ENCODE results near the gene ANKHD1. TPM values are rescaled to one million over a fixed set of nuclear protein-coding genes. Genes with fewer than 3 reads are reported as not detected.

Gene ANKHD1
- total and polyA plus RNA-seq, 4 donors = 33.2 to 116 (median 60.1) TPM

GRCh38 chr5:140362875-140363630, 38.6 kb upstream of the ANKHD1 start:
- Histone ChIP-seq H3K4me1 (ENCODE audit: control insufficient read depth in 4 of 4, insufficient read depth in 4 of 4, low read length in 3 of 4) (peaks cover 2 to 9% (median 4%) of the 10 kb centered on the region in 4 donors), H3K4me3 (ENCODE audit: low read depth in 1 of 3, low read length in 3 of 3) (peak overlapping the region in 2 of 3 donors; percentile 13 to 32), H3K9ac (ENCODE audit: low read depth in 1 of 2, low read length in 2 of 2) (no peak overlapping the region), H3K27ac (ENCODE audit: low read depth in 1 of 2, low read length in 2 of 2) (no peak overlapping the region), H3K27me3 (ENCODE audit: control insufficient read depth in 4 of 4, insufficient read depth in 4 of 4, low read length in 3 of 4) (no peaks in the 10 kb centered on the region), H3K9me3 (ENCODE audit: control insufficient read depth in 4 of 4, low read length in 3 of 4) (no peaks in the 10 kb centered on the region), H3K36me3 (ENCODE audit: control insufficient read depth in 4 of 4, insufficient read depth in 3 of 4, low read depth in 1 of 4, low read length in 3 of 4) (no peaks in the 10 kb centered on the region)
- WGBS = 11% methylated on average over 29 of the region's 29 CpGs
- TF ChIP-seq ZBTB33 (IDR thresholded peaks at IDR 0.05) = no peak
- TF ChIP-seq SP1 (IDR thresholded peaks at IDR 0.05) = peak; percentile 45
- TF ChIP-seq GABPA (IDR thresholded peaks at IDR 0.05 in 1 of 2, conservative IDR thresholded peaks at IDR 0.05 in 1 of 2) = no peak
- TF ChIP-seq EGR1 (IDR thresholded peaks at IDR 0.05; ENCODE audit: low read depth in 2 of 2) = no peak
- TF ChIP-seq HNF4G (IDR thresholded peaks at IDR 0.05) = no peak
- TF ChIP-seq FOXA2 (IDR thresholded peaks at IDR 0.05) = no peak
- peak; percentile 18 to 54 for TF ChIP-seq HNF4A (conservative IDR thresholded peaks at IDR 0.05)
- TF ChIP-seq REST (IDR thresholded peaks at IDR 0.05) = no peak
- peak; percentile 91 for TF ChIP-seq CTCF (IDR thresholded peaks at IDR 0.05; ENCODE audit: low read depth, low read length, missing input control)
- TF ChIP-seq JUND (IDR thresholded peaks at IDR 0.05) = no peak
- peak; percentile 43 to 86 for TF ChIP-seq RXRA (IDR thresholded peaks at IDR 0.05)
- no peak for TF ChIP-seq YY1 (IDR thresholded peaks at IDR 0.05)
- TF ChIP-seq MAX (IDR thresholded peaks at IDR 0.05) = no peak
- no peak for TF ChIP-seq FOXA1 (IDR thresholded peaks at IDR 0.05)
- TF ChIP-seq ATF3 (IDR thresholded peaks at IDR 0.05) = no peak
- no peak for TF ChIP-seq NR2F2 (IDR thresholded peaks at IDR 0.05)
- no peak for TF ChIP-seq TAF1 (conservative IDR thresholded peaks at IDR 0.05)
- TF ChIP-seq RAD21 (IDR thresholded peaks at IDR 0.05) = peak; percentile 75 to 88
- peak; percentile 88 for DNase-seq (ENCODE audit: low spot score)
